Breast epithelium (tissue), 4 donors: ENCODE data around the gene RNF224. TPM values are rescaled to one million over a fixed set of nuclear protein-coding genes. Genes with fewer than 3 reads are reported as not detected.
"Not testable (repeated sequence)": the region's sequence is repeated elsewhere in the genome, so short reads cannot be mapped to it uniquely, and the experiment has no call there.

Experiments
- DNase-seq, 2 donors: peaks; one replicate each; pipeline ENCODE4 v3.0.0-alpha.2; 2019; ENCODE audit warnings: low spot score in 2 of 2
- H3K27ac ChIP-seq, 2 donors: fragments of 200-600 bp; sonication (generic) in 1 of 2; one replicate each; pipeline ENCODE4 v1.5.1; 2016 to 2019; ENCODE audit warnings: mild to moderate bottlenecking in 1 of 2
- H3K27me3 ChIP-seq, 2 donors: fragments of 200-600 bp; sonication (generic) in 1 of 2; one replicate each; pipeline versions ENCODE4 v1.5.1 to v1.6.0; 2017 to 2019; ENCODE audit warnings: control low read depth in 1 of 2, mild to moderate bottlenecking in 1 of 2
- H3K36me3 ChIP-seq: fragments of 200-600 bp; one replicate; pipeline ENCODE4 v1.5.1; 2019
- H3K4me1 ChIP-seq, 2 donors: fragments of 200-600 bp; sonication (generic); one replicate each; pipeline ENCODE4 v1.5.1; 2016 to 2019; ENCODE audit warnings: control low read depth in 1 of 2
- H3K4me3 ChIP-seq, 3 donors: fragments of 200-600 bp; sonication (generic); 1 replicate in 2 of 3; 2 replicates in 1 of 3; pipeline ENCODE4 v1.5.1; 2016 to 2019; ENCODE audit warnings: mild to moderate bottlenecking in 3 of 3, moderate library complexity in 2 of 3
- H3K9me3 ChIP-seq, 2 donors: fragments of 200-600 bp; sonication (generic) in 1 of 2; one replicate each; pipeline ENCODE4 v1.5.1; 2016 to 2019; ENCODE audit warnings: control low read depth in 1 of 2
- CTCF ChIP-seq, 3 donors: fragments of 450-650 bp; IDR thresholded peaks; one replicate each; pipeline ENCODE4 v1.5.1; 2016 to 2017; ENCODE audit warnings: antibody characterized with exemption in 3 of 3, mild to moderate bottlenecking in 3 of 3, moderate library complexity in 3 of 3
- POLR2A ChIP-seq: fragments of 450-650 bp; IDR thresholded peaks from one replicate; pipeline ENCODE4 v1.6.1; 2016; ENCODE audit warnings: antibody characterized with exemption, mild to moderate bottlenecking, moderate library complexity
- POLR2AphosphoS5 ChIP-seq, 3 donors: sonication (generic); formaldehyde crosslinking; IDR thresholded peaks; one replicate each; pipeline ENCODE4 v1.6.1; 2017; ENCODE audit warnings: antibody characterized with exemption in 3 of 3
- intact Hi-C: fragments of 100-400 bp; cut with DNase I; formaldehyde crosslinking; loops from one replicate; pipeline ENCODE4 v1.15.1; 2023; ENCODE audit warnings: low total_unique reads
- total RNA-seq, 3 donors: library from RNA; depleted of rRNA; stranded (reverse); fragments of >200 nt; gene quantifications; one replicate each; pipeline ENCODE4 v1.1.0, GENCODE V29; 2016

RNF224 gene
- total RNA-seq, 3 donors from 2014 or later = 0.29 TPM; not detected in 2

DNA sequence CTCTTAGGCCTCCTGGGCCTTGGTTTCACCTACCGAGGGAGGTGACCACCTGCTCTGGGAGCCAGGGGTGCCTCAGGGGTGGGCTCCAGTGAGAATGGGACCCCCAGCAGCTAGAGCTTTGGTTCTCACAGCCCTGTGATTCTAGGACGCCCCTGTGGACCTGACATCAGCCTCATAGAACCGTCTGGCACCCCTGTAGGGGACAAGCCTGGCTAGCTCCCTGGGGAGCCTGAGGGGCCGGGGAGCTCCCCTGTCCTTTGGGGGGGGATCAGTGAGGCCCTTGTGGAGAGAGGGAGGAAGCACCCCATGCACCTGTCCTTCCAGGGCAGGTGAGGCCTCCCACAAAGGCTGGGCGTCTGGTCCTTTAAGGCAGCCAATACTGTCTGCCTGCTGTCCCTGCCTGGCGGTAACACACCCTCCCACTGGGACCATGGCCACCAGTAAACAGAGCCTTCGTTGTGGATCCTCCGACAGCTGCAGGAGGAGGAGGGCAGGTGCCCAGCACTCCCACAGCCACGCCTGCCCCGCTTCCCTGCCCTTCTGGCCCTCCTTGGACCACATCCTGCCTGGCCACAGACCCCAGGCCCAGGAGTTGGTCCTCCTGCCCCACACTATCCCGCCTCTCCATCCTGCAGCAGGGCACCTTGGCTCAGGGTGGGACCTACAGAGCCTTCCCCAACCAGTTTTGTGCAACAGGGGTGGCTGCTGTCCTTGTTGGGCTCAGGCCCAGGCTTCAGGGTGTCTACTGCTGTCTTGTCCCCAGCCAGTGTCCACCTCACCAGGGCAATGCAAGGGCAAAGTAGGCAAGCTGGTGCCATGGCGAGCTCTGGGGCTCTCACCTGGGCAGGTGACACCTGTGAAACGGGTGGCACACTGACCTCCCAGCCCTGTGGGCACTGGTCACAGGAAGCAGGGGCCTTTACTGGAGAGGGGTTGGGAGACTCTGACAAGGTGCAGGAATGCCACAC is 10.7 kb downstream of the RNF224 start:
- DNase-seq = peak; percentile 50 to 80
- H3K36me3 ChIP-seq = no peaks in the 10 kb centered on the region
- H3K4me1 ChIP-seq = peaks cover 5 to 28% of the 10 kb centered on the region in 2 donors
- H3K27me3 ChIP-seq = peaks cover 18 to 30% of the 10 kb centered on the region in 2 donors
- peak overlapping the region; percentile 80 for H3K27ac ChIP-seq
- H3K4me3 ChIP-seq = no peak overlapping the region
- intact Hi-C loops = loop anchor here (10.0 kb wide), 1 partner anchor 123 kb away; the partner anchor contains the start of gene DPP7
- TF ChIP-seq POLR2A (no peak), CTCF (IDR thresholded peaks at IDR 0.05) (no peak), POLR2AphosphoS5 (IDR thresholded peaks at IDR 0.05) (no peak)
- H3K9me3 ChIP-seq = no peaks in the 10 kb centered on the region

DNA sequence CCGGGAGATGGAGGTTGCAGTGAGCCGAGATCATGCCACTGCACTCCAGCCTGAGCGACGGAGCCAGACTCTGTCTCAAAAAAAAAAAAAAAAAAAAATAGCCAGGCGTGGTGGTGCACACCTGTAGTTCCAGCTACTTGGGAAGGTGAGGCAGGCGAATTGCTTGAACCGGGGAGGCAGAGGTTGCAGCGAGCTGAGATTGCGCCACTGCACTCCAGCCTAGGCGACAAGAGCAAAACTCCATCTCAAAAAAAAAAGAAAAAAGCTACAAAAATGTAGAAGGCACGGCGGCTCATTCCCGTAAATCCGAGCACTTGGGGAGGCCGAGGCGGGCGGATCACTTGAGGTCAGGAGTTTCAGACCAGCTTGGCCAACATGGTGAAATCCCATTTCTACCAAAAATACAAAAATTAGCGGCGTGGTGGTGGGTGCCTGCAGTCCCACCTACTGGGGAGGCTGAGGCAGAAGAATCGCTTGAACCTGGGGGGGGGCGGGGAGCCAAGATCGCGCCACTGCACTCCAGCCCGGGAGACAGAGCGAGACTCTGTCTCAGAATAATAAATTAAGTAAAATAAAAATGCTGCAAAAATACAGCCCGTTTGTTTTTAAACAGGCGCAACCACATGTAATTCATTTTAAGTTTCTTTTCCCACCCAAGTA is 12.4 kb downstream of the RNF224 start:
- Histone ChIP-seq H3K27me3 (peaks cover 6 to 13% of the 10 kb centered on the region in 2 donors), H3K4me1 (peaks cover 5 to 28% of the 10 kb centered on the region in 2 donors), H3K27ac (peak overlapping the region; percentile 91 to 97), H3K4me3 (peak overlapping the region; percentile 65 to 98 (median 71))
- H3K36me3 ChIP-seq, DNase-seq, H3K9me3 ChIP-seq: not testable (repeated sequence)
- intact Hi-C loops = loop anchor here (10.0 kb wide), 1 partner anchor 125 kb away; the partner anchor contains the start of gene DPP7

GRCh38 chr9:137240318-137240840 is 13.1 kb downstream of the RNF224 start:
- Histone ChIP-seq H3K9me3 (no peaks in the 10 kb centered on the region), H3K36me3 (no peaks in the 10 kb centered on the region), H3K4me3 (peak overlapping the region; percentile 65 to 98 (median 71)), H3K27me3 (peaks cover 2 to 6% of the 10 kb centered on the region in 2 donors), H3K4me1 (peaks cover 5 to 28% of the 10 kb centered on the region in 2 donors), H3K27ac (peak overlapping the region; percentile 91 to 97)
- intact Hi-C loops = no loop called here
- DNase-seq = peak; percentile 72 to 79
- TF ChIP-seq CTCF (IDR thresholded peaks at IDR 0.05) (no peak), POLR2AphosphoS5 (IDR thresholded peaks at IDR 0.05) (peak; percentile 20 to 75 (median 44)), POLR2A (peak; percentile 34)

GRCh38 chr9:137240841-137241489 is 13.7 kb downstream of the RNF224 start, which contains the start of gene TUBB4B:
Gene TUBB4B (plus strand): TSS chr9:137241287. CDS start chr9:137241361, 74 bp downstream.
- Histone ChIP-seq H3K27ac (peak within 1 kb of the TSS; percentile 91 to 99), H3K9me3 (no peaks in the 10 kb centered on the region), H3K4me3 (peak within 1 kb of the TSS; percentile 71 to 98 (median 76)), H3K36me3 (no peaks in the 10 kb centered on the region), H3K27me3 (peaks cover 0 to under 1% of the 10 kb centered on the region in 2 donors), H3K4me1 (peaks cover 5 to 26% of the 10 kb centered on the region in 2 donors)
- intact Hi-C loops = no loop called here
- peak; percentile 3 to 31 (median 10) for TF ChIP-seq CTCF (IDR thresholded peaks at IDR 0.05)
- peak; percentile 100 for TF ChIP-seq POLR2AphosphoS5 (IDR thresholded peaks at IDR 0.05)
- peak; percentile 99 for TF ChIP-seq POLR2A
- DNase-seq = peak; percentile 99 to 100
